GM12878 (cell line): ENCODE results near the gene UBE2M. TPM values are rescaled to one million over a fixed set of nuclear protein-coding genes. Genes with fewer than 3 reads are reported as not detected.

Source experiments
- ATAC-seq: fragments of 200-7000 bp; cut with Tn5 transposase; 3 replicates; pipeline ENCODE4 v1.9.1; 2020; ENCODE audit warnings: mild to moderate bottlenecking, moderate library complexity
- BruUV-seq: library from RNA; stranded (reverse); fragments of 400-500 nt; replicated peaks from 2 replicates; lab custom pipeline; 2021; lab: Mats Ljungman, UMichigan
- CTCF ChIA-PET: fragments of 300-600 bp; sonication (Branson Sonifier 250); formaldehyde crosslinking; extraction: SDS; loops from one replicate; lab custom pipeline; 2021; ENCODE audit warnings: inconsistent platforms; lab: Yijun Ruan, JAX
- POLR2A ChIA-PET: fragments of 350-600 bp; formaldehyde crosslinking; extraction: SDS; loops from one replicate; lab custom pipeline; 2021; ENCODE audit warnings: inconsistent platforms; lab: Charles Lee
- RAD21 ChIA-PET: fragments of 300-600 bp; sonication (Branson Sonifier 250); formaldehyde crosslinking; loops from one replicate; lab custom pipeline; 2023; ENCODE audit warnings: antibody characterized with exemption; ENCODE audit not compliant: unreplicated experiment; lab: Charles Lee
- SMC1A ChIA-PET: fragments of 300-600 bp; sonication (Branson Sonifier 250); formaldehyde crosslinking; loops from one replicate; lab custom pipeline; 2023; ENCODE audit not compliant: unreplicated experiment, uncharacterized antibody; lab: Charles Lee
- DNase-seq: peaks from one replicate; pipeline ENCODE4 v3.0.0-alpha.2; 2011; ENCODE audit warnings: low read depth, low spot score
- FAIRE-seq: peaks from 3 replicates; lab custom pipeline; 2011; peaks lifted over from hg19 to GRCh38; lab: Jason Lieb, UNC
- H2AFZ ChIP-seq: 2 replicates; pipeline ENCODE4 v1.6.0; 2011; ENCODE audit warnings: low read depth, low read length, control low read depth; ENCODE audit not compliant: control insufficient read depth
- H3K27ac ChIP-seq: 2 replicates; pipeline ENCODE4 v1.5.1; 2011; ENCODE audit warnings: control low read depth; ENCODE audit not compliant: control insufficient read depth, insufficient read depth
- H3K27me3 ChIP-seq, 2 experiments: replicated peaks in 1 of 2; 2 replicates each; pipeline versions ENCODE4 v1.6.0 to v1.6.1; 2011; ENCODE audit warnings: low read length in 1 of 2; ENCODE audit not compliant: control insufficient read depth in 2 of 2, insufficient read depth in 2 of 2
- H3K36me3 ChIP-seq, 2 experiments: 2 replicates each; pipeline ENCODE4 v1.5.1; 2011; ENCODE audit warnings: low read length in 1 of 2; ENCODE audit not compliant: control insufficient read depth in 2 of 2, insufficient read depth in 2 of 2
- H3K4me1 ChIP-seq: 2 replicates; pipeline ENCODE4 v1.6.1; 2011; ENCODE audit warnings: mild to moderate bottlenecking, low read length, moderate library complexity, mixed read lengths; ENCODE audit not compliant: control insufficient read depth, insufficient read depth
- H3K4me2 ChIP-seq: 2 replicates; pipeline ENCODE4 v1.6.0; 2011; ENCODE audit warnings: control low read depth; ENCODE audit not compliant: control insufficient read depth, insufficient read depth
- H3K4me3 ChIP-seq: fragments of 200-600 bp; sonication (generic); 2 replicates; pipeline ENCODE4 v1.5.1; 2016
- H3K79me2 ChIP-seq: 2 replicates; pipeline ENCODE4 v1.6.0; 2011; ENCODE audit warnings: low read length; ENCODE audit not compliant: control insufficient read depth, insufficient read depth
- H3K9ac ChIP-seq: 2 replicates; pipeline ENCODE4 v1.8.0; 2011; ENCODE audit warnings: low read length, control low read depth, mixed read lengths; ENCODE audit not compliant: control insufficient read depth, insufficient read depth
- H3K9me3 ChIP-seq: replicated peaks from 3 replicates; pipeline ENCODE4 v1.5.1; 2011; ENCODE audit warnings: mild to moderate bottlenecking, low read length; ENCODE audit not compliant: control insufficient read depth, insufficient read depth
- H4K20me1 ChIP-seq: 2 replicates; pipeline ENCODE4 v1.6.0; 2011; ENCODE audit not compliant: control insufficient read depth, insufficient read depth
- HSF1 ChIP-seq: fragments of 150-350 bp; IDR thresholded peaks from 2 replicates; pipeline ENCODE4 v1.6.1; 2014; ENCODE audit warnings: mild to moderate bottlenecking, low read depth, low read length
- MTA3 ChIP-seq: IDR thresholded peaks from 2 replicates; pipeline ENCODE4 v1.6.1; 2012; ENCODE audit warnings: low read length, inconsistent platforms, borderline replicate concordance
- STAT1 ChIP-seq: fragments of 450-650 bp; conservative IDR thresholded peaks from 2 replicates; pipeline ENCODE4 v1.6.1; 2014; ENCODE audit warnings: antibody characterized with exemption, mild to moderate bottlenecking
- USF2 ChIP-seq: IDR thresholded peaks from 2 replicates; pipeline ENCODE4 v1.6.1; 2011; ENCODE audit warnings: low read depth, low read length, improper control_type of control experiment, borderline replicate concordance
- WGBS: methylation state at CpG from one replicate; pipeline ENCODE4 v1.1.6; 2016; ENCODE audit warnings: low lambda C conversion rate; ENCODE audit not compliant: insufficient replicate concordance, insufficient coverage; ENCODE audit errors: missing lambda C conversion rate; 5-methylcytosine and 5-hydroxymethylcytosine counted together
- in situ Hi-C: fragments of 300-500 bp; cut with MboI; formaldehyde crosslinking; loops from 9 replicates; pipeline ENCODE4 v1.14.3; 2018; ENCODE audit warnings: mixed read lengths
- intact Hi-C: fragments of 100-400 bp; cut with micrococcal nuclease; formaldehyde crosslinking; loops from one replicate; pipeline ENCODE4 v1.14.2; 2022; ENCODE audit not compliant: unreplicated experiment
- polyA plus RNA-seq, 11 experiments: library from polyadenylated mRNA; depleted of rRNA in 4 of 11; unstranded in 6 of 11; stranded (reverse) in 5 of 11; fragments of >200 nt; fragmentation: Nextera tagmentation in 4 of 11; fragmentation: Illumina TruSeq in 1 of 11; extraction: Ambion mirVana in 4 of 11; extraction: Trizol in 1 of 11; gene quantifications; 1 replicate in 1 of 11; 2 replicates in 10 of 11; pipeline versions ENCODE4 v1.2.1 to v1.2.3, GENCODE V29; 2011 to 2016; ENCODE audit warnings: inconsistent platforms in 2 of 11, missing spikeins in 2 of 11, low read depth in 1 of 11
- total RNA-seq, 4 experiments: library from RNA; depleted of rRNA in 3 of 4; stranded (reverse); fragments of >200 nt in 3 of 4; fragmentation: Illumina TruSeq in 1 of 4; extraction: Trizol in 1 of 4; gene quantifications; 2 replicates each; pipeline versions ENCODE4 v1.2.1 to v1.2.3, GENCODE V29; 2013 to 2021

Gene UBE2M
- total and polyA plus RNA-seq, 10 of the 15 experiments (the other 5 are each of a cell fraction or from before 2014, with no cell fraction given): 1.4 to 105 (median 73.9) TPM

- POLR2A ChIA-PET: no interaction called here
- H3K4me2 ChIP-seq: no peak overlapping the region
Measured at GRCh38 chr19:58516246-58516836, 42.1 kb downstream of the UBE2M start.

More at GRCh38 chr19:58516246-58516836, 42.1 kb downstream of the UBE2M start:
- CTCF ChIA-PET: no interaction called here
- peaks cover 23% of the 10 kb centered on the region for H3K4me1 ChIP-seq
- no peak overlapping the region for H3K4me3 ChIP-seq
- RAD21 ChIA-PET: no interaction called here
- WGBS: 93% methylated on average over 19 of the region's 25 CpGs
- no peaks in the 10 kb centered on the region for H4K20me1 ChIP-seq
- H3K36me3 ChIP-seq: peaks cover 0 to 8% of the 10 kb centered on the region in 2 experiments; a peak in 3 of 4 replicates
- H3K79me2 ChIP-seq: peaks cover 39% of the 10 kb centered on the region
- H3K27me3 ChIP-seq: no peaks in the 10 kb centered on the region
- FAIRE-seq: no peak
- no peak overlapping the region for H2AFZ ChIP-seq
- in situ Hi-C loops: no loop called here
- intact Hi-C loops: loop anchor here (5.0 kb wide), 1 partner anchor 189 kb away; the partner anchor contains the start of gene ZSCAN22
- no peak overlapping the region for H3K27ac ChIP-seq
- SMC1A ChIA-PET: interaction anchor here (1.0 kb wide), 1 partner anchor 21 kb away, joined by 3 read pairs; no protein-coding TSS in a partner anchor
- BruUV-seq: no TSS peak
- no peak for TF ChIP-seq MTA3
- TF ChIP-seq USF2: no peak
- no peak for TF ChIP-seq HSF1
- no peak for TF ChIP-seq STAT1
- no peak for ATAC-seq
- H3K9ac ChIP-seq: no peak overlapping the region
- DNase-seq: no peak
- H3K9me3 ChIP-seq: no peaks in the 10 kb centered on the region
